Heart left ventricle (tissue), 13 donors: ENCODE measurements around the gene PHEX.

Experiments
- POLR2A ChIP-seq, 2 donors: fragments of 450-650 bp; IDR thresholded peaks; one replicate each; pipeline ENCODE4 v1.6.1; 2017; ENCODE audit warnings: antibody characterized with exemption in 2 of 2, mild to moderate bottlenecking in 2 of 2, moderate library complexity in 2 of 2
- TF ChIP-seq, protein P1 (sequence below), 12 donors: fragments of 200-600 bp; sonication (generic) in 4 of 12; IDR thresholded peaks; one replicate each; pipeline versions ENCODE4 v1.5.0 to v1.8.0; 2018 to 2022; ENCODE audit warnings: antibody characterized with exemption in 12 of 12, mild to moderate bottlenecking in 5 of 12
- donor health status: ischemic (EF 13 %, LVEDD 7.1; RV severe dilation, severe dysfunction).
- donor health status: DM: no; HTN: yes; CAD: no.
- donor health status: DM: no; HTN: no; CAD: no.
- donor health status: ischemic (EF 25% LVEDD 6.9; RV normal size, moderate dysfunction).
- donor health status: ischemic (EF 25% LVEDD 5.7; RV mildly dilated, moderate dysfunction).
- donor health status: ischemic (EF 35%, LVEDD 5.7; RV mildly dilated, moderate dysfunction).
- donor health status: nonischemic (EF 11% LVEDD 7.7; RV severe dilation, severe dysfunction).
- donor health status: DM: yes; HTN: yes; CAD: no.
- donor health status: PGD.
- donor health status: ischemic (EF 29% LVEDD 5.4; RV normal size, mild dysfunction).
- donor health status: nonischemic (EF 23%, LVEDD 6.1; RV moderate dilation, normal function).

GRCh38 chrX:21989384-21989783, 42.7 kb upstream of the PHEX start:
- TF ChIP-seq, protein P1, sequence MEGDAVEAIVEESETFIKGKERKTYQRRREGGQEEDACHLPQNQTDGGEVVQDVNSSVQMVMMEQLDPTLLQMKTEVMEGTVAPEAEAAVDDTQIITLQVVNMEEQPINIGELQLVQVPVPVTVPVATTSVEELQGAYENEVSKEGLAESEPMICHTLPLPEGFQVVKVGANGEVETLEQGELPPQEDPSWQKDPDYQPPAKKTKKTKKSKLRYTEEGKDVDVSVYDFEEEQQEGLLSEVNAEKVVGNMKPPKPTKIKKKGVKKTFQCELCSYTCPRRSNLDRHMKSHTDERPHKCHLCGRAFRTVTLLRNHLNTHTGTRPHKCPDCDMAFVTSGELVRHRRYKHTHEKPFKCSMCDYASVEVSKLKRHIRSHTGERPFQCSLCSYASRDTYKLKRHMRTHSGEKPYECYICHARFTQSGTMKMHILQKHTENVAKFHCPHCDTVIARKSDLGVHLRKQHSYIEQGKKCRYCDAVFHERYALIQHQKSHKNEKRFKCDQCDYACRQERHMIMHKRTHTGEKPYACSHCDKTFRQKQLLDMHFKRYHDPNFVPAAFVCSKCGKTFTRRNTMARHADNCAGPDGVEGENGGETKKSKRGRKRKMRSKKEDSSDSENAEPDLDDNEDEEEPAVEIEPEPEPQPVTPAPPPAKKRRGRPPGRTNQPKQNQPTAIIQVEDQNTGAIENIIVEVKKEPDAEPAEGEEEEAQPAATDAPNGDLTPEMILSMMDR (IDR thresholded peaks at IDR 0.05), result no peak
- TF ChIP-seq POLR2A (IDR thresholded peaks at IDR 0.05), result no peak
